NCI-H1694 (cell line): Measurements from ENCODE around the gene FOXD1.
"Not testable (repeated sequence)": the region's sequence is repeated elsewhere in the genome, so short reads cannot be mapped to it uniquely, and the experiment has no call there.

Experiments used
- DNase-seq: peaks from one replicate; lab custom pipeline; 2025; lab: John Stamatoyannopoulos, UW

FOXD1 gene

GRCh38 chr5:73464016-73464745 is 15.6 kb upstream of the FOXD1 start:
- DNase-seq = no peak

GRCh38 chr5:73460133-73460532 is 11.6 kb upstream of the FOXD1 start:
- no peak for DNase-seq

GRCh38 chr5:73459366-73459765 is 10.8 kb upstream of the FOXD1 start:
- DNase-seq = no peak

- DNase-seq = not testable (repeated sequence)
Observed at GRCh38 chr5:73456462-73456861, 7.9 kb upstream of the FOXD1 start.

- DNase-seq = peak; percentile 73
Observed at GRCh38 chr5:73454379-73455036, 5.9 kb upstream of the FOXD1 start.

- DNase-seq = no peak
Observed at GRCh38 chr5:73452215-73452614, 3.6 kb upstream of the FOXD1 start.

- DNase-seq = no peak
Observed at GRCh38 chr5:73451224-73452130, 2.9 kb upstream of the FOXD1 start.

- DNase-seq = no peak
Observed at GRCh38 chr5:73450672-73451223, 2.2 kb upstream of the FOXD1 start.

- no peak for DNase-seq
Observed at GRCh38 chr5:73450137-73450536, 1.6 kb upstream of the FOXD1 start.

GRCh38 chr5:73447530-73448462 is 781 bp downstream of the FOXD1 start:
- DNase-seq = peak; percentile 33

GRCh38 chr5:73446631-73447529 is 1.7 kb downstream of the FOXD1 start:
- no peak for DNase-seq

- DNase-seq = no peak
Observed at GRCh38 chr5:73445665-73446630, 2.6 kb downstream of the FOXD1 start.

GRCh38 chr5:73444499-73445438 is 3.8 kb downstream of the FOXD1 start:
- DNase-seq = no peak

- no peak for DNase-seq
Observed at GRCh38 chr5:73443829-73444498, 4.6 kb downstream of the FOXD1 start.

- no peak for DNase-seq
Observed at GRCh38 chr5:73442996-73443627, 5.5 kb downstream of the FOXD1 start.

- DNase-seq = no peak
Observed at GRCh38 chr5:73442231-73442811, 6.3 kb downstream of the FOXD1 start.
